GM12878 (cell line): ENCODE results near the gene RALGPS1. TPM values are rescaled to one million over a fixed set of nuclear protein-coding genes. Genes with fewer than 3 reads are reported as not detected.

Source experiments
- ATAC-seq: fragments of 200-7000 bp; cut with Tn5 transposase; 3 replicates; pipeline ENCODE4 v1.9.1; 2020; ENCODE audit warnings: mild to moderate bottlenecking, moderate library complexity
- BruUV-seq: library from RNA; stranded (reverse); fragments of 400-500 nt; replicated peaks from 2 replicates; lab custom pipeline; 2021; lab: Mats Ljungman, UMichigan
- CTCF ChIA-PET: fragments of 300-600 bp; sonication (Branson Sonifier 250); formaldehyde crosslinking; extraction: SDS; loops from one replicate; lab custom pipeline; 2021; ENCODE audit warnings: inconsistent platforms; lab: Yijun Ruan, JAX
- POLR2A ChIA-PET: fragments of 350-600 bp; formaldehyde crosslinking; extraction: SDS; loops from one replicate; lab custom pipeline; 2021; ENCODE audit warnings: inconsistent platforms; lab: Charles Lee
- RAD21 ChIA-PET: fragments of 300-600 bp; sonication (Branson Sonifier 250); formaldehyde crosslinking; loops from one replicate; lab custom pipeline; 2023; ENCODE audit warnings: antibody characterized with exemption; ENCODE audit not compliant: unreplicated experiment; lab: Charles Lee
- SMC1A ChIA-PET: fragments of 300-600 bp; sonication (Branson Sonifier 250); formaldehyde crosslinking; loops from one replicate; lab custom pipeline; 2023; ENCODE audit not compliant: unreplicated experiment, uncharacterized antibody; lab: Charles Lee
- DNase-seq: peaks from one replicate; pipeline ENCODE4 v3.0.0-alpha.2; 2011; ENCODE audit warnings: low read depth, low spot score
- FAIRE-seq: peaks from 3 replicates; lab custom pipeline; 2011; peaks lifted over from hg19 to GRCh38; lab: Jason Lieb, UNC
- H2AFZ ChIP-seq: 2 replicates; pipeline ENCODE4 v1.6.0; 2011; ENCODE audit warnings: low read depth, low read length, control low read depth; ENCODE audit not compliant: control insufficient read depth
- H3K27ac ChIP-seq: 2 replicates; pipeline ENCODE4 v1.5.1; 2011; ENCODE audit warnings: control low read depth; ENCODE audit not compliant: control insufficient read depth, insufficient read depth
- H3K27me3 ChIP-seq, 2 experiments: replicated peaks in 1 of 2; 2 replicates each; pipeline versions ENCODE4 v1.6.0 to v1.6.1; 2011; ENCODE audit warnings: low read length in 1 of 2; ENCODE audit not compliant: control insufficient read depth in 2 of 2, insufficient read depth in 2 of 2
- H3K36me3 ChIP-seq, 2 experiments: 2 replicates each; pipeline ENCODE4 v1.5.1; 2011; ENCODE audit warnings: low read length in 1 of 2; ENCODE audit not compliant: control insufficient read depth in 2 of 2, insufficient read depth in 2 of 2
- H3K4me1 ChIP-seq: 2 replicates; pipeline ENCODE4 v1.6.1; 2011; ENCODE audit warnings: mild to moderate bottlenecking, low read length, moderate library complexity, mixed read lengths; ENCODE audit not compliant: control insufficient read depth, insufficient read depth
- H3K4me2 ChIP-seq: 2 replicates; pipeline ENCODE4 v1.6.0; 2011; ENCODE audit warnings: control low read depth; ENCODE audit not compliant: control insufficient read depth, insufficient read depth
- H3K4me3 ChIP-seq: fragments of 200-600 bp; sonication (generic); 2 replicates; pipeline ENCODE4 v1.5.1; 2016
- H3K79me2 ChIP-seq: 2 replicates; pipeline ENCODE4 v1.6.0; 2011; ENCODE audit warnings: low read length; ENCODE audit not compliant: control insufficient read depth, insufficient read depth
- H3K9ac ChIP-seq: 2 replicates; pipeline ENCODE4 v1.8.0; 2011; ENCODE audit warnings: low read length, control low read depth, mixed read lengths; ENCODE audit not compliant: control insufficient read depth, insufficient read depth
- H3K9me3 ChIP-seq: replicated peaks from 3 replicates; pipeline ENCODE4 v1.5.1; 2011; ENCODE audit warnings: mild to moderate bottlenecking, low read length; ENCODE audit not compliant: control insufficient read depth, insufficient read depth
- H4K20me1 ChIP-seq: 2 replicates; pipeline ENCODE4 v1.6.0; 2011; ENCODE audit not compliant: control insufficient read depth, insufficient read depth
- ATF7 ChIP-seq: fragments of 450-650 bp; IDR thresholded peaks from 2 replicates; pipeline ENCODE4 v1.6.1; 2016; ENCODE audit warnings: low read depth, mild to moderate bottlenecking
- CBX5 ChIP-seq: sonication (generic); IDR thresholded peaks from 2 replicates; pipeline ENCODE4 v1.6.1; 2016; ENCODE audit warnings: low read depth, moderate library complexity, mild to moderate bottlenecking, inconsistent platforms
- CREM ChIP-seq: IDR thresholded peaks from 2 replicates; pipeline ENCODE4 v1.6.1; 2014; ENCODE audit warnings: antibody characterized with exemption, low read depth
- EGR1 ChIP-seq, 2 experiments: IDR thresholded peaks; 1 replicate in 1 of 2; 2 replicates in 1 of 2; pipeline ENCODE4 v1.6.1; 2011 to 2012; ENCODE audit warnings: low read depth in 2 of 2, low read length in 2 of 2, borderline replicate concordance in 1 of 2, mild to moderate bottlenecking in 1 of 2, moderate library complexity in 1 of 2
- GATAD2B ChIP-seq: fragments of 450-650 bp; conservative IDR thresholded peaks from 2 replicates; pipeline ENCODE4 v1.6.1; 2017; ENCODE audit warnings: low read depth, mild to moderate bottlenecking, moderate library complexity
- KLF5 ChIP-seq: fragments of 450-650 bp; IDR thresholded peaks from 2 replicates; pipeline ENCODE4 v1.6.1; 2014; ENCODE audit warnings: mild to moderate bottlenecking; ENCODE audit not compliant: partially characterized antibody
- MEF2B ChIP-seq: fragments of 450-650 bp; IDR thresholded peaks from 2 replicates; pipeline ENCODE4 v1.6.1; 2018; ENCODE audit warnings: mild to moderate bottlenecking, moderate library complexity; ENCODE audit not compliant: partially characterized antibody, poor library complexity, severe bottlenecking
- POLR2AphosphoS2 ChIP-seq: IDR thresholded peaks from 2 replicates; pipeline ENCODE4 v1.6.1; 2011; ENCODE audit warnings: low read depth, mild to moderate bottlenecking, low read length, improper control_type of control experiment, moderate library complexity
- SIN3A ChIP-seq: IDR thresholded peaks from 2 replicates; pipeline ENCODE4 v1.6.1; 2012; ENCODE audit warnings: low read depth, low read length, improper control_type of control experiment
- SIX5 ChIP-seq: IDR thresholded peaks from 2 replicates; pipeline ENCODE4 v1.6.1; 2011; ENCODE audit warnings: mild to moderate bottlenecking, low read depth, low read length, moderate library complexity; ENCODE audit not compliant: severe bottlenecking
- STAT1 ChIP-seq: fragments of 450-650 bp; conservative IDR thresholded peaks from 2 replicates; pipeline ENCODE4 v1.6.1; 2014; ENCODE audit warnings: antibody characterized with exemption, mild to moderate bottlenecking
- WGBS: methylation state at CpG from one replicate; pipeline ENCODE4 v1.1.6; 2016; ENCODE audit warnings: low lambda C conversion rate; ENCODE audit not compliant: insufficient replicate concordance, insufficient coverage; ENCODE audit errors: missing lambda C conversion rate; 5-methylcytosine and 5-hydroxymethylcytosine counted together
- in situ Hi-C: fragments of 300-500 bp; cut with MboI; formaldehyde crosslinking; loops from 9 replicates; pipeline ENCODE4 v1.14.3; 2018; ENCODE audit warnings: mixed read lengths
- intact Hi-C: fragments of 100-400 bp; cut with micrococcal nuclease; formaldehyde crosslinking; loops from one replicate; pipeline ENCODE4 v1.14.2; 2022; ENCODE audit not compliant: unreplicated experiment
- polyA plus RNA-seq, 11 experiments: library from polyadenylated mRNA; depleted of rRNA in 4 of 11; unstranded in 6 of 11; stranded (reverse) in 5 of 11; fragments of >200 nt; fragmentation: Nextera tagmentation in 4 of 11; fragmentation: Illumina TruSeq in 1 of 11; extraction: Ambion mirVana in 4 of 11; extraction: Trizol in 1 of 11; gene quantifications; 1 replicate in 1 of 11; 2 replicates in 10 of 11; pipeline versions ENCODE4 v1.2.1 to v1.2.3, GENCODE V29; 2011 to 2016; ENCODE audit warnings: inconsistent platforms in 2 of 11, missing spikeins in 2 of 11, low read depth in 1 of 11
- total RNA-seq, 4 experiments: library from RNA; depleted of rRNA in 3 of 4; stranded (reverse); fragments of >200 nt in 3 of 4; fragmentation: Illumina TruSeq in 1 of 4; extraction: Trizol in 1 of 4; gene quantifications; 2 replicates each; pipeline versions ENCODE4 v1.2.1 to v1.2.3, GENCODE V29; 2013 to 2021
- TF ChIP-seq, protein P1 (sequence below): fragments of 450-650 bp; IDR thresholded peaks from 2 replicates; pipeline ENCODE4 v1.6.1; 2017; ENCODE audit warnings: antibody characterized with exemption, mild to moderate bottlenecking, moderate library complexity

Gene RALGPS1
- total and polyA plus RNA-seq, 10 of the 15 experiments (the other 5 are each of a cell fraction or from before 2014, with no cell fraction given) = 0.13 to 5.6 (median 2.7) TPM

DNA sequence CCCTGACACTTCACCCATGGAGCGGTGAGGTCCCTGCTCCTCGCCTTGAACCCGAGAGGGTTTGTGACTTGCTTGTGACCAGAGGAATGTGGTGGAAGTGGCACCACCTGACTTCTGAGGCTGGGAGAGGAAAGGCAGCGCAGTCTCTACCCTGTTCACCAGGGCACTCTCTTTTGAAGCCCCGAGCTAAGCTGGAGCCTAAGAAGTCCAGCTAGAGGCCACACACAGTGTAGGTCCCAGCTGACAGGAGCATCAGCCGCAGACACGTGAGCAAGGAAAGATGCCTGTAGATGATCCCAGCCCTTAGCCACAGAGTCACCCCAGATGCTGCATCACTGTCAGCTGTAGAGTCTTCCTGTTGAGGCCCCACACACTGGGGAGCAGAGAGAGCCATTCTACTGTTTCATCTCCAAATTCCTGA lies 209.5 kb downstream of the RALGPS1 start:
- no peak overlapping the region for H3K27ac ChIP-seq
- RAD21 ChIA-PET = interaction anchor here (1.3 to 1.5 kb wide), 2 partner anchors 41 to 418 kb away, joined by 3 read pairs; no protein-coding TSS in a partner anchor
- H4K20me1 ChIP-seq = no peaks in the 10 kb centered on the region
- H2AFZ ChIP-seq = no peak overlapping the region
- no peaks in the 10 kb centered on the region for H3K27me3 ChIP-seq
- no peak overlapping the region for H3K4me2 ChIP-seq
- POLR2A ChIA-PET = interaction anchor here (1.6 kb wide), 1 partner anchor 30 kb away, joined by 4 read pairs; no protein-coding TSS in a partner anchor
- intact Hi-C loops (loop anchor here (5.0 kb wide), 1 partner anchor 182 kb away; no protein-coding TSS in a partner anchor), in situ Hi-C loops (no loop called here)
- no peak overlapping the region for H3K4me3 ChIP-seq
- no peak for FAIRE-seq
- SMC1A ChIA-PET = interaction anchor here (0.9 to 1.9 kb wide), 3 partner anchors 30 to 138 kb away, joined by 3 to 5 read pairs (median 4); no protein-coding TSS in a partner anchor
- BruUV-seq = no TSS peak
- 78% methylated on average over 7 of the region's 7 CpGs for WGBS
- ATAC-seq = no peak
- no peaks in the 10 kb centered on the region for H3K36me3 ChIP-seq
- DNase-seq = no peak
- peaks cover 12% of the 10 kb centered on the region for H3K4me1 ChIP-seq
- CTCF ChIA-PET = interaction anchor here (1.0 to 1.5 kb wide), 3 partner anchors 17 to 47 kb away, joined by 3 read pairs; no protein-coding TSS in a partner anchor
- H3K79me2 ChIP-seq = no peaks in the 10 kb centered on the region
- no peak overlapping the region for H3K9ac ChIP-seq
- no peaks in the 10 kb centered on the region for H3K9me3 ChIP-seq
- TF ChIP-seq MEF2B (no peak), SIX5 (no peak)
- TF ChIP-seq, all 136 proteins: peak for 0

DNA sequence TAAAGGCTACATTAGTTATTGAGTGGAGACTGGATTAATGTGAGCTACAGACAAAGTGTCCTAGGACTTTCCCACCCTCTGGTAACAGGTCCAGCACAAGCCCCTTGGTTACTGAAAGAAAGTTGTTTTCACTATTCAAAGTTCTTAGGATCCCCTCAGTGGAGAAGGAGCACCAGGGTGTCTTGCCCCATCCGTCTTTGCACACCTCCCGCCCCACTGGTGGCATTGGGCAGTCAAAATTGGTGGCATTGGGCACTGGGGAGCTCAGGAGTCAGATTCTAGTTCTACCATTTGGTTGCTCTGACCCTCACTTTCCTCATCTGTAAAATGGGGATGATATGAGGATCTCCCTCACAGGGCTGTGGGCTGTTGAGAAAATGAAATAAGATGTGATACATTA lies 210.2 kb downstream of the RALGPS1 start:
- DNase-seq = no peak
- Histone ChIP-seq H3K4me1 (peaks cover 5% of the 10 kb centered on the region; the same call in 1 of the 2 replicates), H3K79me2 (no peaks in the 10 kb centered on the region), H3K27me3 (no peaks in the 10 kb centered on the region), H3K4me2 (no peak overlapping the region), H3K9ac (no peak overlapping the region), H2AFZ (no peak overlapping the region), H3K36me3 (no peaks in the 10 kb centered on the region), H3K27ac (no peak overlapping the region), H4K20me1 (no peaks in the 10 kb centered on the region), H3K4me3 (no peak overlapping the region), H3K9me3 (no peaks in the 10 kb centered on the region)
- ChIA-PET SMC1A (interaction anchor here (1.7 to 1.9 kb wide), 2 partner anchors 18 to 29 kb away, joined by 3 to 5 read pairs; no protein-coding TSS in a partner anchor), POLR2A (no interaction called here), CTCF (interaction anchor here (0.6 to 1.3 kb wide), 3 partner anchors 26 to 948 kb away, joined by 3 read pairs; no protein-coding TSS in a partner anchor), RAD21 (interaction anchor here (1.3 to 1.5 kb wide), 2 partner anchors 41 to 419 kb away, joined by 3 read pairs; no protein-coding TSS in a partner anchor)
- intact Hi-C loops (loop anchor here (5.0 kb wide), 1 partner anchor 182 kb away; no protein-coding TSS in a partner anchor), in situ Hi-C loops (no loop called here)
- BruUV-seq = no TSS peak
- no peak for FAIRE-seq
- no peak for ATAC-seq
- WGBS = 48% methylated on average over 2 of the region's 2 CpGs
- TF ChIP-seq STAT1 (no peak), KLF5 (no peak), EGR1 (IDR thresholded peaks at IDR 0.05; ENCODE audit: borderline replicate concordance in 1 of 2, low read depth in 2 of 2, low read length in 2 of 2) (no peak), CREM (no peak), CBX5 (no peak), ATF7 (no peak), GATAD2B (no peak), SIN3A (no peak), POLR2AphosphoS2 (no peak)
- TF ChIP-seq, protein P1, sequence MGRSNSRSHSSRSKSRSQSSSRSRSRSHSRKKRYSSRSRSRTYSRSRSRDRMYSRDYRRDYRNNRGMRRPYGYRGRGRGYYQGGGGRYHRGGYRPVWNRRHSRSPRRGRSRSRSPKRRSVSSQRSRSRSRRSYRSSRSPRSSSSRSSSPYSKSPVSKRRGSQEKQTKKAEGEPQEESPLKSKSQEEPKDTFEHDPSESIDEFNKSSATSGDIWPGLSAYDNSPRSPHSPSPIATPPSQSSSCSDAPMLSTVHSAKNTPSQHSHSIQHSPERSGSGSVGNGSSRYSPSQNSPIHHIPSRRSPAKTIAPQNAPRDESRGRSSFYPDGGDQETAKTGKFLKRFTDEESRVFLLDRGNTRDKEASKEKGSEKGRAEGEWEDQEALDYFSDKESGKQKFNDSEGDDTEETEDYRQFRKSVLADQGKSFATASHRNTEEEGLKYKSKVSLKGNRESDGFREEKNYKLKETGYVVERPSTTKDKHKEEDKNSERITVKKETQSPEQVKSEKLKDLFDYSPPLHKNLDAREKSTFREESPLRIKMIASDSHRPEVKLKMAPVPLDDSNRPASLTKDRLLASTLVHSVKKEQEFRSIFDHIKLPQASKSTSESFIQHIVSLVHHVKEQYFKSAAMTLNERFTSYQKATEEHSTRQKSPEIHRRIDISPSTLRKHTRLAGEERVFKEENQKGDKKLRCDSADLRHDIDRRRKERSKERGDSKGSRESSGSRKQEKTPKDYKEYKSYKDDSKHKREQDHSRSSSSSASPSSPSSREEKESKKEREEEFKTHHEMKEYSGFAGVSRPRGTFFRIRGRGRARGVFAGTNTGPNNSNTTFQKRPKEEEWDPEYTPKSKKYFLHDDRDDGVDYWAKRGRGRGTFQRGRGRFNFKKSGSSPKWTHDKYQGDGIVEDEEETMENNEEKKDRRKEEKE = no peak
